ENCODE results near the gene APC2.
"Not testable (repeated sequence)": the region's sequence is repeated elsewhere in the genome, so short reads cannot be mapped to it uniquely, and the experiment has no call there.

Gene APC2

DNA sequence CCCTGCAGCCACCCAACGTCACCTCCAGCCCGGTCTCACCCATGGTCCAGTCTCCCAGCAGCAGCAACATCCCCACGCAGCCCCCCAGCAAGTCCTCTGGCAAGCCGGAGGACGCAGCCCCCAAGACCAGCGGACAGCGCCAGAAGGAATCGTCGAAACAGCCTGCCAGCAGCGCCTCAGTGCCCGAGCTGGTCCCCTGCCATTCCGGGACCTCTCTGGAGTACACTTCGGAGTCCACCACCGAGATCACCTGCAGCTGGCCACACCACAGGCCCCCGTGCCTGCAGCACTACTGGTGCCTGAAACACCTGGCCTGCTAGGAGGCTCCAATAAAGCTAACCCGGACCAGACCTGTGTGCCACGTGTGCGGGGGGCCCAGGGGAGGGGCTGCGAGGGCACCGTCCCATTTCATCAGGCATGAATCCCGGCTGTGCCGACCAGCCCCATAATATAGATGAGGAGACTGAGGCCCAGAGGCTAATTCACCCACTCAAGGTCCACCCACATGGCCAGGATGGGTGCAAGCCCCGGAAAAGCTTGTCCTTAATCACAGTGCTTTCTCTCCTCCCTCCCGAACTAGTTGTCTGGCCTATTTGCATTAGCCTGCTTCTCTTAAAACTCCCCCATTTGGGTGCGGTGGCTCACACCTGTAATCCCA, 47.8 kb downstream of the APC2 start:
- Histone ChIP-seq H3K9me2 (replicated peaks; ENCODE audit: control insufficient read depth, low read length) (no peaks in the 10 kb centered on the region), H3F3A (ENCODE audit: control insufficient read depth, insufficient read depth) (0 out of 2 replicates have a peak, but pooled peaks cover 1% of the 10 kb centered on the region), H4K20me1 (ENCODE audit: control insufficient read depth, insufficient read depth, low read depth, low read length) (no peaks in the 10 kb centered on the region), H3K27me3 (ENCODE audit: control insufficient read depth, low read length) (no peaks in the 10 kb centered on the region), H3K79me2 (ENCODE audit: control insufficient read depth, low read length) (no peaks in the 10 kb centered on the region), H3K27ac (ENCODE audit: low read depth, low read length) (no peak overlapping the region), H3K36me3 (ENCODE audit: control insufficient read depth, low read length) (no peaks in the 10 kb centered on the region), H3K4me1 (ENCODE audit: control insufficient read depth, low read length) (no peaks in the 10 kb centered on the region), H3K4me2 (ENCODE audit: low read length) (no peak overlapping the region), H3K4me3 (ENCODE audit: low read length) (no peak overlapping the region), H3K9me3 (ENCODE audit: control insufficient read depth, insufficient read depth, low read length) (no peaks in the 10 kb centered on the region)
- TF ChIP-seq, protein P1, sequence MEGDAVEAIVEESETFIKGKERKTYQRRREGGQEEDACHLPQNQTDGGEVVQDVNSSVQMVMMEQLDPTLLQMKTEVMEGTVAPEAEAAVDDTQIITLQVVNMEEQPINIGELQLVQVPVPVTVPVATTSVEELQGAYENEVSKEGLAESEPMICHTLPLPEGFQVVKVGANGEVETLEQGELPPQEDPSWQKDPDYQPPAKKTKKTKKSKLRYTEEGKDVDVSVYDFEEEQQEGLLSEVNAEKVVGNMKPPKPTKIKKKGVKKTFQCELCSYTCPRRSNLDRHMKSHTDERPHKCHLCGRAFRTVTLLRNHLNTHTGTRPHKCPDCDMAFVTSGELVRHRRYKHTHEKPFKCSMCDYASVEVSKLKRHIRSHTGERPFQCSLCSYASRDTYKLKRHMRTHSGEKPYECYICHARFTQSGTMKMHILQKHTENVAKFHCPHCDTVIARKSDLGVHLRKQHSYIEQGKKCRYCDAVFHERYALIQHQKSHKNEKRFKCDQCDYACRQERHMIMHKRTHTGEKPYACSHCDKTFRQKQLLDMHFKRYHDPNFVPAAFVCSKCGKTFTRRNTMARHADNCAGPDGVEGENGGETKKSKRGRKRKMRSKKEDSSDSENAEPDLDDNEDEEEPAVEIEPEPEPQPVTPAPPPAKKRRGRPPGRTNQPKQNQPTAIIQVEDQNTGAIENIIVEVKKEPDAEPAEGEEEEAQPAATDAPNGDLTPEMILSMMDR (IDR thresholded peaks at IDR 0.05; ENCODE audit: low read depth, low read length, poor library complexity, severe bottlenecking), result no peak
- TF ChIP-seq EZH2phosphoT487 (IDR thresholded peaks at IDR 0.05; ENCODE audit: borderline replicate concordance, low read length), result no peak

DNA sequence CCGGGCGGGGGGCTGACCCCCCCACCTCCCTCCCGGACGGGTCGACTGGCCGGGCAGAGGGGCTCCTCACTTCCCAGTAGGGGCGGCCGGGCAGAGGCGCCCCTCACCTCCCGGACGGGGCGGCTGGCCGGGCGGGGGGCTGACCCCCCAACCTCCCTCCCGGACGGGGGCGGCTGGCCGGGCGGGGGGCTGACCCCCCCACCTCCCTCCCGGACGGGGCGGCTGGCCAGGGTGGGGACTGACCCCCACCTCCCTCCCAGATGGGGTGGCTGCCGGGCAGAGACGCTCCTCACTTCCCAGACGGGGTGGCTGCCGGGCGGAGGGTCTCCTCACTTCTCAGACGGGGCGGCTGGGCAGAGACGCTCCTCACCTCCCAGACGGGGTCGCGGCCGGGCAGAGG, 49.3 kb downstream of the APC2 start:
- H3K4me1 ChIP-seq (ENCODE audit: control insufficient read depth, low read length); H3K9me3 ChIP-seq (ENCODE audit: control insufficient read depth, insufficient read depth, low read length); H3K4me2 ChIP-seq (ENCODE audit: low read length); H3K79me2 ChIP-seq (ENCODE audit: control insufficient read depth, low read length); H3K27ac ChIP-seq (ENCODE audit: low read depth, low read length); H3F3A ChIP-seq (ENCODE audit: control insufficient read depth, insufficient read depth); H3K27me3 ChIP-seq (ENCODE audit: control insufficient read depth, low read length); H3K4me3 ChIP-seq (ENCODE audit: low read length); H3K36me3 ChIP-seq (ENCODE audit: control insufficient read depth, low read length); H3K9me2 ChIP-seq (replicated peaks; ENCODE audit: control insufficient read depth, low read length); H4K20me1 ChIP-seq (ENCODE audit: control insufficient read depth, insufficient read depth, low read depth, low read length): not testable (repeated sequence)

DNA sequence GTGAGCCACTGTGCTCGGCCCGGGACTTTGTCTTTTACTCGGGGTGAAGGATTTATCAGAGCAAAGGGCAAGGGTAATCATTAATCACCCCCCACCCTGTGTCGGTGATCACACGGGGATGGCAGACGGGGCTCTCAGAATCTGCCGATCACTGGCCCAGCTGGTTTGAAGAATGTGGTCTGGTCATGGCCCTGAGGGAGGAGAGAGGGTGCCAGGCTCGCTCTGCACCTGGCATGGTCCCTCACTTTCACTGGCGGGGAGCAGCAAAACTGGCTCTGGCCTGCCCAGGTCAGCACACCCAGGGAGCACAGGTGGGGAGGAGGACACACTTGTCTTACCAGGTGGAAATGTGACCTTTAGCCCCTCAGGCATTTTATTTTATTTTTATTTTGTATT, 51.3 kb downstream of the APC2 start:
- H3K79me2 ChIP-seq (ENCODE audit: control insufficient read depth, low read length), result no peaks in the 10 kb centered on the region
- no peak overlapping the region for H3K4me2 ChIP-seq (ENCODE audit: low read length)
- no peaks in the 10 kb centered on the region for H3K9me3 ChIP-seq (ENCODE audit: control insufficient read depth, insufficient read depth, low read length)
- no peaks in the 10 kb centered on the region for H4K20me1 ChIP-seq (ENCODE audit: control insufficient read depth, insufficient read depth, low read depth, low read length)
- H3K9me2 ChIP-seq (replicated peaks; ENCODE audit: control insufficient read depth, low read length), result no peaks in the 10 kb centered on the region
- H3K27me3 ChIP-seq (ENCODE audit: control insufficient read depth, low read length), result peaks cover 5% of the 10 kb centered on the region; the same call in 1 of the 2 replicates
- no peak overlapping the region for H3K27ac ChIP-seq (ENCODE audit: low read depth, low read length)
- no peak overlapping the region for H3K4me3 ChIP-seq (ENCODE audit: low read length)
- peaks cover 5% of the 10 kb centered on the region for H3K4me1 ChIP-seq (ENCODE audit: control insufficient read depth, low read length)
- H3K36me3 ChIP-seq (ENCODE audit: control insufficient read depth, low read length), result no peaks in the 10 kb centered on the region
- H3F3A ChIP-seq (ENCODE audit: control insufficient read depth, insufficient read depth), result 0 out of 2 replicates have a peak, but pooled peaks cover 2% of the 10 kb centered on the region
- no peak for TF ChIP-seq EZH2phosphoT487 (IDR thresholded peaks at IDR 0.05; ENCODE audit: borderline replicate concordance, low read length)
- TF ChIP-seq, protein P1 (IDR thresholded peaks at IDR 0.05; ENCODE audit: low read depth, low read length, poor library complexity, severe bottlenecking), result no peak

DNA sequence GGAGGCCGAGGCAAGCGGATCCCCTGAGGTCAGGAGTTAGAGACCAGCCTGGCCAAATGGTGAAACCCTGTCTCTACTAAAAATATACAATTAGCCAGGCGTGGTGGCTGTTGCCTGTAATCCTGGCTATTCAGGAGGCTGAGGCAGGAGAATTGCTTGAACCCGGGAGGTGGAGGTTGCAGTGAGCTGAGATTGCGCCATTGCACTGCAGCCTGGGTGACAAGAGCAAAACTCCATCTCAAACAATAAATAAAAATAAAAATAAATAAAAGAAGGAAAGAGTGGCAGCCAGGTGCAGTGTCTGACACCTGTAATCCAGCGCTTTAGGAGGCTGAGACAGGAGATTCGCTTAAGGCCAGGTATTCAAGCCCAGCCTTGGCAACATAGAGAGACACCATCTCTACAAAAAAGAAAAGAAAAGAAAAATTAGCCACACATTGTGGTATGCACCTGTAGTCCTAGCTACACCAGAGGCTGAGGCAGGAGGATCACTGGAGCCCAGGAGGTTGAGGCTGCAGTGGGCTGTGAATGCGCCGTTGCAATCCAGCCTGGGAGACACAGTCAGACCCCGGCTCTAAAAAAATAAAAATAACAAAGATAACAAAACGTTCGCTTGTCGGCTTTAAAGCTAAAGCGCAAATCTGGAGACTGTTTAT, 52.6 kb downstream of the APC2 start:
- Histone ChIP-seq H3K4me1 (ENCODE audit: control insufficient read depth, low read length) (peaks cover 5% of the 10 kb centered on the region), H3K9me2 (replicated peaks; ENCODE audit: control insufficient read depth, low read length) (no peaks in the 10 kb centered on the region), H3K4me2 (ENCODE audit: low read length) (no peak overlapping the region), H3K27me3 (ENCODE audit: control insufficient read depth, low read length) (peaks cover 5% of the 10 kb centered on the region; the same call in 1 of the 2 replicates), H3K4me3 (ENCODE audit: low read length) (no peak overlapping the region), H3K9me3 (ENCODE audit: control insufficient read depth, insufficient read depth, low read length) (peaks cover 3% of the 10 kb centered on the region; the same call in 1 of the 2 replicates), H3K36me3 (ENCODE audit: control insufficient read depth, low read length) (no peaks in the 10 kb centered on the region), H3K79me2 (ENCODE audit: control insufficient read depth, low read length) (no peaks in the 10 kb centered on the region), H3K27ac (ENCODE audit: low read depth, low read length) (no peak overlapping the region), H4K20me1 (ENCODE audit: control insufficient read depth, insufficient read depth, low read depth, low read length) (no peaks in the 10 kb centered on the region), H3F3A (ENCODE audit: control insufficient read depth, insufficient read depth) (0 out of 2 replicates have a peak, but pooled peaks cover 2% of the 10 kb centered on the region)
- TF ChIP-seq, protein P1 (IDR thresholded peaks at IDR 0.05; ENCODE audit: low read depth, low read length, poor library complexity, severe bottlenecking), result no peak
- TF ChIP-seq EZH2phosphoT487 (IDR thresholded peaks at IDR 0.05; ENCODE audit: borderline replicate concordance, low read length), result no peak

Data from DOHH2 (cell line).